CD14-positive monocyte (primary cell): ENCODE measurements around the gene PADI1. TPM values are rescaled to one million over a fixed set of nuclear protein-coding genes. Genes with fewer than 3 reads are reported as not detected.

Source experiments
- DNase-seq, 3 donors: peaks; one replicate each; pipeline ENCODE4 v3.0.0-alpha.2; 2011 to 2022
- H2AFZ ChIP-seq: 2 replicates; pipeline ENCODE4 v1.6.0; 2012; ENCODE audit warnings: mild to moderate bottlenecking, low read depth, low read length, inconsistent platforms; ENCODE audit not compliant: insufficient read depth, poor library complexity, severe bottlenecking
- H3K27ac ChIP-seq, 2 donors: 1 replicate in 1 of 2; 2 replicates in 1 of 2; pipeline ENCODE4 v1.5.1; 2012 to 2013; ENCODE audit warnings: low read length in 2 of 2, control low read depth in 1 of 2, inconsistent platforms in 1 of 2, low read depth in 1 of 2, mild to moderate bottlenecking in 1 of 2
- H3K27me3 ChIP-seq, 2 donors: one replicate each; pipeline versions ENCODE4 v1.6.0 to v1.6.1; 2011 to 2013; ENCODE audit warnings: low read length in 2 of 2; ENCODE audit not compliant: control insufficient read depth in 2 of 2, insufficient read depth in 2 of 2
- H3K36me3 ChIP-seq, 2 donors: replicated peaks in 1 of 2; 1 replicate in 1 of 2; 2 replicates in 1 of 2; pipeline versions ENCODE4 v1.5.1 to v1.6.1; 2012 to 2013; ENCODE audit warnings: low read length in 2 of 2, control low read depth in 1 of 2, inconsistent platforms in 1 of 2, mild to moderate bottlenecking in 1 of 2; ENCODE audit not compliant: insufficient read depth in 2 of 2, control insufficient read depth in 1 of 2
- H3K4me1 ChIP-seq, 2 donors: 1 replicate in 1 of 2; 2 replicates in 1 of 2; pipeline versions ENCODE4 v1.5.1 to v1.6.1; 2012 to 2013; ENCODE audit warnings: low read length in 2 of 2, control low read depth in 1 of 2, inconsistent platforms in 1 of 2, mild to moderate bottlenecking in 1 of 2, moderate library complexity in 1 of 2; ENCODE audit not compliant: insufficient read depth in 2 of 2, control insufficient read depth in 1 of 2
- H3K4me2 ChIP-seq: replicated peaks from 2 replicates; pipeline ENCODE3; 2012; ENCODE audit warnings: low read length, moderate library complexity, mild to moderate bottlenecking; ENCODE audit not compliant: poor library complexity, severe bottlenecking; ENCODE audit errors: extremely low read depth
- H3K4me3 ChIP-seq, 3 experiments: fragments of 200-600 bp in 1 of 3; sonication (generic) in 1 of 3; replicated peaks in 1 of 3; 1 replicate in 2 of 3; 2 replicates in 1 of 3; pipeline ENCODE4 v1.5.1; 2011 to 2013; ENCODE audit warnings: low read length in 3 of 3, mild to moderate bottlenecking in 3 of 3, control low read depth in 2 of 3, low read depth in 2 of 3, inconsistent platforms in 1 of 3, moderate library complexity in 1 of 3
- H3K79me2 ChIP-seq: 2 replicates; pipeline ENCODE4 v1.6.0; 2012; ENCODE audit warnings: mild to moderate bottlenecking, control low read depth, inconsistent platforms, low read length, moderate library complexity; ENCODE audit not compliant: insufficient read depth
- H3K9ac ChIP-seq: 2 replicates; pipeline ENCODE4 v1.6.0; 2017; ENCODE audit warnings: low read length, mild to moderate bottlenecking; ENCODE audit not compliant: insufficient read depth, poor library complexity, severe bottlenecking
- H3K9me3 ChIP-seq, 2 donors: replicated peaks in 1 of 2; 1 replicate in 1 of 2; 2 replicates in 1 of 2; pipeline versions ENCODE4 v1.5.1 to v1.6.1; 2012 to 2013; ENCODE audit warnings: low read length in 2 of 2, control low read depth in 1 of 2; ENCODE audit not compliant: control insufficient read depth in 1 of 2, insufficient read depth in 1 of 2
- H4K20me1 ChIP-seq: 2 replicates; pipeline ENCODE4 v1.6.0; 2012; ENCODE audit warnings: mild to moderate bottlenecking, low read length, control low read depth, moderate library complexity; ENCODE audit not compliant: insufficient read depth
- H3K27ac Mint-ChIP-seq, 7 donors: one replicate each; pipeline ENCODE4 v1.8.0; 2020; ENCODE audit warnings: mild to moderate bottlenecking in 7 of 7, mixed read lengths in 7 of 7, moderate library complexity in 6 of 7, inconsistent platforms in 2 of 7
- H3K27me3 Mint-ChIP-seq, 3 donors: one replicate each; pipeline ENCODE4 v1.8.0; 2021 to 2022; ENCODE audit warnings: low read depth in 3 of 3, mild to moderate bottlenecking in 3 of 3, mixed read lengths in 3 of 3, moderate library complexity in 3 of 3, inconsistent platforms in 1 of 3
- H3K36me3 Mint-ChIP-seq, 2 donors: one replicate each; pipeline ENCODE4 v1.8.0; 2020; ENCODE audit warnings: mixed read lengths in 2 of 2, inconsistent platforms in 1 of 2, mild to moderate bottlenecking in 1 of 2
- H3K4me1 Mint-ChIP-seq: one replicate; pipeline ENCODE4 v1.8.0; 2020; ENCODE audit warnings: mild to moderate bottlenecking, mixed read lengths
- H3K4me3 Mint-ChIP-seq, 2 donors: one replicate each; pipeline ENCODE4 v1.8.0; 2020; ENCODE audit warnings: mild to moderate bottlenecking in 2 of 2, mixed read lengths in 2 of 2, moderate library complexity in 1 of 2
- H3K9me3 Mint-ChIP-seq, 7 donors: one replicate each; pipeline ENCODE4 v1.8.0; 2020 to 2022; ENCODE audit warnings: mixed read lengths in 7 of 7, mild to moderate bottlenecking in 6 of 7, moderate library complexity in 6 of 7, inconsistent platforms in 2 of 7
- CTCF ChIP-seq: fragments of 200-600 bp; IDR thresholded peaks from one replicate; pipeline ENCODE4 v1.8.0; 2022; ENCODE audit warnings: antibody characterized with exemption, mild to moderate bottlenecking
- WGBS: methylation state at CpG from one replicate; pipeline ENCODE4 v1.1.5; 2013; ENCODE audit warnings: missing lambda C conversion rate; ENCODE audit not compliant: insufficient coverage; 5-methylcytosine and 5-hydroxymethylcytosine counted together
- intact Hi-C, 2 donors: fragments of 100-400 bp; cut with micrococcal nuclease; formaldehyde crosslinking; loops; one replicate each; pipeline versions ENCODE4 v1.15.0 to v1.15.1; 2023
- polyA plus RNA-seq, 3 donors: library from polyadenylated mRNA; depleted of rRNA in 1 of 3; unstranded in 2 of 3; stranded (reverse) in 1 of 3; fragments of 300-500 nt in 2 of 3; fragments of >200 nt in 1 of 3; fragmentation: Illumina TruSeq in 2 of 3; gene quantifications; 1 replicate in 2 of 3; 2 replicates in 1 of 3; pipeline ENCODE4 v1.2.3, GENCODE V29; 2012 to 2021

Gene PADI1
- polyA plus RNA-seq, 3 donors, result not detected

GRCh38 chr1:17185485-17185860 lies 19.5 kb upstream of the PADI1 start:
- Histone ChIP-seq H2AFZ (no peak overlapping the region), H3K27ac (no peak overlapping the region), H3K27me3 (no peaks in the 10 kb centered on the region), H3K9me3 (peaks cover 7 to 13% of the 10 kb centered on the region in 2 donors), H3K4me1 (peaks cover 18 to 29% of the 10 kb centered on the region in 2 donors), H3K4me2 (no peak overlapping the region), H3K36me3 (no peaks in the 10 kb centered on the region), H3K79me2 (no peaks in the 10 kb centered on the region), H4K20me1 (no peaks in the 10 kb centered on the region), H3K9ac (no peak overlapping the region), H3K4me3 (no peak overlapping the region)
- peaks cover 0 to 7% of the 10 kb centered on the region in 2 donors for H3K36me3 Mint-ChIP-seq
- TF ChIP-seq CTCF, result no peak
- peaks cover 0 to 3% (median 2%) of the 10 kb centered on the region in 3 donors for H3K27me3 Mint-ChIP-seq
- 95% methylated on average over 3 of the region's 3 CpGs for WGBS
- H3K9me3 Mint-ChIP-seq, result peaks cover 12 to 18% (median 14%) of the 10 kb centered on the region in 7 donors
- no peak for DNase-seq
- intact Hi-C loops, result loop anchor here in 1 of 2 donors (5.0 kb wide), 1 partner anchor 33 kb away; no protein-coding TSS in a partner anchor
- peaks cover 23% of the 10 kb centered on the region for H3K4me1 Mint-ChIP-seq
- no peak overlapping the region for H3K4me3 Mint-ChIP-seq
- H3K27ac Mint-ChIP-seq, result peak overlapping the region in 1 of 7 donors; percentile 15

GRCh38 chr1:17186216-17186909 lies 18.6 kb upstream of the PADI1 start:
- H3K27me3 Mint-ChIP-seq, result peaks cover 0 to 3% (median 2%) of the 10 kb centered on the region in 3 donors
- Histone ChIP-seq H3K4me3 (no peak overlapping the region), H3K4me2 (no peak overlapping the region), H3K36me3 (no peaks in the 10 kb centered on the region), H3K27me3 (no peaks in the 10 kb centered on the region), H2AFZ (no peak overlapping the region), H3K27ac (no peak overlapping the region), H3K9me3 (peaks cover 13% of the 10 kb centered on the region in 2 donors), H3K79me2 (no peaks in the 10 kb centered on the region), H4K20me1 (no peaks in the 10 kb centered on the region), H3K9ac (no peak overlapping the region), H3K4me1 (peaks cover 14 to 26% of the 10 kb centered on the region in 2 donors)
- WGBS, result 36% methylated on average over 7 of the region's 9 CpGs
- H3K27ac Mint-ChIP-seq, result peak overlapping the region in 1 of 7 donors; percentile 18
- peaks cover 0 to 9% of the 10 kb centered on the region in 2 donors for H3K36me3 Mint-ChIP-seq
- H3K4me1 Mint-ChIP-seq, result peaks cover 23% of the 10 kb centered on the region
- DNase-seq, result no peak
- H3K4me3 Mint-ChIP-seq, result no peak overlapping the region
- intact Hi-C loops, result loop anchor here in 1 of 2 donors (5.0 kb wide), 1 partner anchor 34 kb away; no protein-coding TSS in a partner anchor
- peaks cover 12 to 22% (median 20%) of the 10 kb centered on the region in 7 donors for H3K9me3 Mint-ChIP-seq
- TF ChIP-seq CTCF, result no peak
